Endothelial cell (in vitro differentiated cells): ENCODE data around the gene IMMP1L. TPM values are rescaled to one million over a fixed set of nuclear protein-coding genes. Genes with fewer than 3 reads are reported as not detected.

ENCODE experiments used
- DNase-seq: peaks from one replicate; pipeline ENCODE4 v3.0.0; 2021; ENCODE audit warnings: low spot score
- H3K27ac Mint-ChIP-seq: one replicate; pipeline ENCODE4 v1.8.0; 2021; ENCODE audit warnings: mixed read lengths, inconsistent platforms; ENCODE audit not compliant: unreplicated experiment
- H3K27me3 Mint-ChIP-seq: one replicate; pipeline ENCODE4 v1.8.0; 2021; ENCODE audit warnings: mild to moderate bottlenecking, moderate library complexity, mixed read lengths, inconsistent platforms; ENCODE audit not compliant: unreplicated experiment
- H3K36me3 Mint-ChIP-seq: one replicate; pipeline ENCODE4 v1.8.0; 2021; ENCODE audit warnings: mild to moderate bottlenecking, low read depth, mixed read lengths, inconsistent platforms; ENCODE audit not compliant: unreplicated experiment
- H3K4me1 Mint-ChIP-seq: one replicate; pipeline ENCODE4 v1.8.0; 2021; ENCODE audit warnings: mild to moderate bottlenecking, mixed read lengths, inconsistent platforms; ENCODE audit not compliant: unreplicated experiment
- H3K4me3 Mint-ChIP-seq: one replicate; pipeline ENCODE4 v1.8.0; 2021; ENCODE audit warnings: mild to moderate bottlenecking, mixed read lengths, inconsistent platforms; ENCODE audit not compliant: unreplicated experiment
- H3K9me3 Mint-ChIP-seq: one replicate; pipeline ENCODE4 v1.8.0; 2021; ENCODE audit warnings: mixed read lengths, inconsistent platforms; ENCODE audit not compliant: unreplicated experiment
- total RNA-seq: library from RNA; stranded (reverse); fragmentation: NEBNext Ultra II Directional; extraction: Animal tissue kit (Norgen Biotek cat#: 25700); gene quantifications from one replicate; pipeline ENCODE4 v1.2.1, GENCODE V29; 2021; ENCODE audit not compliant: unreplicated experiment
- TF ChIP-seq, protein P1 (sequence below): fragments of 200-600 bp; sonication (generic); IDR thresholded peaks from one replicate; pipeline ENCODE4 v1.5.0; 2021; ENCODE audit warnings: antibody characterized with exemption; ENCODE audit not compliant: unreplicated experiment

The IMMP1L gene
- total RNA-seq, 1 donor from 2014 or later = 20.9 TPM

DNA sequence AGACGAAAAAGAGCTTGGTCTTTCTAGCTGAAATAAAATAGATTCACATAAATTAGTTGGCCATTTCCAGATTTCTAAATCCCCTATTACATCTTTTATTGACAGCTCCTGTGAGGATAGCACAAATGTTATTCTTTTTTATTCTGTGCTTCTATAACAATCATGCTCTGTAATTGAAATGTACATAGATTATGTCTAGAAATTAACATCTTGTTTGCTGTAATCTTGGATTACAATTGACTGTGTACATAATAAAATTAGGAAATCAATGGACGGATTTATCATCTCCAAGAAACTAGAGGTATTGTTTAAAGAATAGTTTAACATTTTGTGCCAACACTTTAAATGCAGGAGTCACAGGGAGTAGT, 31.2 kb downstream of the IMMP1L start:
- H3K27me3 Mint-ChIP-seq = no peaks in the 10 kb centered on the region
- no peak overlapping the region for H3K27ac Mint-ChIP-seq
- H3K36me3 Mint-ChIP-seq = no peaks in the 10 kb centered on the region
- TF ChIP-seq, protein P1, sequence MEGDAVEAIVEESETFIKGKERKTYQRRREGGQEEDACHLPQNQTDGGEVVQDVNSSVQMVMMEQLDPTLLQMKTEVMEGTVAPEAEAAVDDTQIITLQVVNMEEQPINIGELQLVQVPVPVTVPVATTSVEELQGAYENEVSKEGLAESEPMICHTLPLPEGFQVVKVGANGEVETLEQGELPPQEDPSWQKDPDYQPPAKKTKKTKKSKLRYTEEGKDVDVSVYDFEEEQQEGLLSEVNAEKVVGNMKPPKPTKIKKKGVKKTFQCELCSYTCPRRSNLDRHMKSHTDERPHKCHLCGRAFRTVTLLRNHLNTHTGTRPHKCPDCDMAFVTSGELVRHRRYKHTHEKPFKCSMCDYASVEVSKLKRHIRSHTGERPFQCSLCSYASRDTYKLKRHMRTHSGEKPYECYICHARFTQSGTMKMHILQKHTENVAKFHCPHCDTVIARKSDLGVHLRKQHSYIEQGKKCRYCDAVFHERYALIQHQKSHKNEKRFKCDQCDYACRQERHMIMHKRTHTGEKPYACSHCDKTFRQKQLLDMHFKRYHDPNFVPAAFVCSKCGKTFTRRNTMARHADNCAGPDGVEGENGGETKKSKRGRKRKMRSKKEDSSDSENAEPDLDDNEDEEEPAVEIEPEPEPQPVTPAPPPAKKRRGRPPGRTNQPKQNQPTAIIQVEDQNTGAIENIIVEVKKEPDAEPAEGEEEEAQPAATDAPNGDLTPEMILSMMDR = no peak
- DNase-seq = no peak
- H3K4me1 Mint-ChIP-seq = no peaks in the 10 kb centered on the region
- no peaks in the 10 kb centered on the region for H3K9me3 Mint-ChIP-seq
- no peak overlapping the region for H3K4me3 Mint-ChIP-seq

DNA sequence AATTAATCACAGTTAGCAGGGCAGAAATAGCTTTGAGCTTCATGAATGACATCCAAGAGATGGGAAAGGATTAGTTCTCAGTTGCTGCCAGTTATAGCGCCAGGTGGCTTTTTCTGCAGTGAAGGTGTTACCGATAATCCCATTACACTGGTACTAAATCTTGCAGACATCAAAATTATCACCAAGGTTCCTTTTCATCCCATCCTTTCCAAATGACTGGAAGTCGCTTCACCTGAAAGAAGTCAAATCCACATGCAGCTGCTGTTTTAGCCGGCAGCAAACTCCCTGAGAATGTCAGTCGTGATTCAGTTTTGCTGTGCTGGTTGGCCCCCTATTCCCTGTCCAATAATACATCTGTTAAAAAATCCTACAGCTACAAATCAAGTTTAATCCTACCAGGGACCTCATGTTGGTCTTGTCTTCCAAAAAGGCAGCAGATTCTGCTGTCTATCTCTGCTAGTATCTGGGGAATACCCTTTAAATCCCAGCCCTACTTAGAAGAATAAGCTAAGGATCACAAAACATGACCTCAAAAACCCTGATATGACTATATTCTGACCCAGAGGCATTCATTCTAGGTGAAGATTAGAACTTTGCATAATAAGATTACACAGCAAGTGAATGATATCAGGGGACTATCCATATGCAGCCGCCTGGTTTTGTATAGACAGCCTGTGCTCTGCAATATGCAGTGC, 31.7 kb downstream of the IMMP1L start:
- H3K27ac Mint-ChIP-seq = no peak overlapping the region
- H3K4me1 Mint-ChIP-seq = no peaks in the 10 kb centered on the region
- H3K36me3 Mint-ChIP-seq = no peaks in the 10 kb centered on the region
- no peak overlapping the region for H3K4me3 Mint-ChIP-seq
- H3K27me3 Mint-ChIP-seq = no peaks in the 10 kb centered on the region
- TF ChIP-seq, protein P1 = no peak
- H3K9me3 Mint-ChIP-seq = no peaks in the 10 kb centered on the region
- no peak for DNase-seq

DNA sequence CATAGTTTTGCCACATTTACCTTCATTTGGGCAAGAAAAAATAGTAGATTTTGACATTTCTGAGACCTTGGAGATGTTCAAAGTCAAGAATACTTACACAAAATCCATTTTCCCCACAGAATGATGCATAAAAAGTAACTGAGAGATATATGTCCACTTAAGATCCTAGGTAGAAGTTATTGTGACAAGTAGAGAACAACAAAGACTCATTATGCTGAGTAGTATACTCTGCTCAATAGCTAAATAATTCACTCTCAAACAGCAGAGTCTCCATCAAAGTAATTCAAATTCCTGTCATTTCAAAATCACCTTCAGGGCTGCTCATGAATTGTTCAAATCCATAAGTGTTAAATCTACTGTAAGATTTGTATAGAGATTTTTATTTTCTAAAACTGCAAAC, 35.3 kb downstream of the IMMP1L start:
- no peak overlapping the region for H3K27ac Mint-ChIP-seq
- H3K27me3 Mint-ChIP-seq = peaks cover 2% of the 10 kb centered on the region
- DNase-seq = no peak

DNA sequence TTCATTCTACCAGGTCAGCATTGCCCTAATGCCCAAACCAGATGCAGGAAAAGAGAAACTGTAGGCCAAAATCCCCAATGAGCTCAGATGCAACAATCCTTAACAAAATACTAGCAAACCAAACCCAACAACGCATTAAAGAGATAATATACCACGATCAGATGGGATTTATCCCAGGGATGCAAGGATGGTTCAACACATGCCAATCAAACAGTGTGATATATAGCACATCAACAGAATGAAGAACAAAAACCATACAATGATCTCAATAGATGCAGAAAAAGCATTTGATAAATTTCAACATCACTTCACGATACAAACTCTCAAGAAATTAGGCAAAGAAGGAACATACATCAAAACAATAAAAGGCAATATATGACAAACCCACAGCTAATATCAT, 45.0 kb downstream of the IMMP1L start:
- TF ChIP-seq, protein P1 = no peak
- DNase-seq = no peak
- Mint-ChIP-seq H3K27me3 (peaks cover 2% of the 10 kb centered on the region), H3K4me1 (no peaks in the 10 kb centered on the region), H3K9me3 (no peaks in the 10 kb centered on the region), H3K4me3 (no peak overlapping the region), H3K27ac (no peak overlapping the region), H3K36me3 (peaks cover 23% of the 10 kb centered on the region)

More for the DNA sequence above, 35.3 kb downstream of the IMMP1L start:
- no peaks in the 10 kb centered on the region for H3K36me3 Mint-ChIP-seq
- H3K4me3 Mint-ChIP-seq = no peak overlapping the region
- no peaks in the 10 kb centered on the region for H3K4me1 Mint-ChIP-seq
- H3K9me3 Mint-ChIP-seq = no peaks in the 10 kb centered on the region
- TF ChIP-seq, protein P1 = no peak

DNA sequence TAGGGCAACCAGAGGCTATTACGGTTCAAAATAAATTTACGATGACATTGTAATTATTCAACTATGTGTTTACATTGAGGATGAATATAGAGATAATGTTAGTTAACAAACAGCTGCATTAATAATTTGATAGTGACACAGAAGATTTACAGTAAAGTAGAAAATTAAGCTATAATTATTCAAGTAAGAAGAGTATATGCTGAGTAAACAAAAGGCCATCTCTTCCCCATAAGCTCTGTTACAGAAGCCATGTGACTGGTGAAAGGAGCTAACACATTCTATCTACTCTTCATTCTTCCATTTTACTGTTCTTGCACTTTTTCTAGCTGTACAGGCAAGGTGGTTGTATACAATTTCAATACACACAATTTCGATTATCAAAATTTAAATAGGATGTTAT, 54.2 kb downstream of the IMMP1L start:
- H3K9me3 Mint-ChIP-seq = no peaks in the 10 kb centered on the region
- TF ChIP-seq, protein P1 = no peak
- no peak overlapping the region for H3K27ac Mint-ChIP-seq
- H3K36me3 Mint-ChIP-seq = no peaks in the 10 kb centered on the region
- H3K27me3 Mint-ChIP-seq = no peaks in the 10 kb centered on the region
- no peak overlapping the region for H3K4me3 Mint-ChIP-seq
- DNase-seq = no peak
- no peaks in the 10 kb centered on the region for H3K4me1 Mint-ChIP-seq
